HepG2 (cell line): Measurements from ENCODE around the gene ST3GAL2. TPM values are rescaled to one million over a fixed set of nuclear protein-coding genes. Genes with fewer than 3 reads are reported as not detected.
A peak's percentile ranks its signal among the peaks of the same experiment; 100 is the strongest.

Experiments used
- ATAC-seq: fragments of 200-7000 bp; cut with Tn5 transposase; 3 replicates; pipeline ENCODE4 v1.9.1; 2020; ENCODE audit warnings: mild to moderate bottlenecking, moderate library complexity
- BruUV-seq: library from RNA; stranded (reverse); fragments of 400-500 nt; replicated peaks from 2 replicates; lab custom pipeline; 2021; lab: Mats Ljungman, UMichigan
- CTCF ChIA-PET: fragments of 300-600 bp; formaldehyde crosslinking; extraction: SDS; loops from one replicate; lab custom pipeline; 2021; ENCODE audit warnings: low total read pairs, inconsistent platforms, low intra/inter-chr PET ratio; lab: Yijun Ruan, JAX
- POLR2A ChIA-PET: fragments of 350-600 bp; sonication (Branson Sonifier 250); formaldehyde crosslinking; loops from one replicate; lab custom pipeline; 2020; ENCODE audit warnings: antibody characterized with exemption, inconsistent platforms; lab: Yijun Ruan, JAX
- DNase-seq: peaks from one replicate; pipeline ENCODE4 v3.0.0-alpha.2; 2015; ENCODE audit warnings: low spot score
- FAIRE-seq: peaks from 3 replicates; lab custom pipeline; 2011; peaks lifted over from hg19 to GRCh38; lab: Jason Lieb, UNC
- H2AFZ ChIP-seq: one replicate; pipeline ENCODE4 v1.6.1; 2011; ENCODE audit warnings: low read length, inconsistent platforms
- H3K27ac ChIP-seq: fragments of 300-600 bp; 3 replicates; pipeline ENCODE4 v1.8.0; 2011; ENCODE audit warnings: mixed run types, mild to moderate bottlenecking, mixed read lengths, low read length, inconsistent platforms; ENCODE audit not compliant: insufficient read depth; ENCODE audit errors: extremely low read length
- H3K27me3 ChIP-seq, 2 experiments: fragments of 200-600 bp in 1 of 2; 2 replicates in 1 of 2; 3 replicates in 1 of 2; pipeline versions ENCODE4 v1.6.0 to v1.8.0; 2011; ENCODE audit warnings: low read length in 2 of 2, mild to moderate bottlenecking in 2 of 2, moderate library complexity in 2 of 2, inconsistent platforms in 1 of 2; ENCODE audit not compliant: insufficient read depth in 2 of 2, control insufficient read depth in 1 of 2
- H3K36me3 ChIP-seq, 2 experiments: fragments of 200-600 bp in 1 of 2; replicated peaks in 1 of 2; 2 replicates in 1 of 2; 3 replicates in 1 of 2; pipeline versions ENCODE4 v1.5.1 to v1.8.0; 2011; ENCODE audit warnings: low read length in 2 of 2, inconsistent platforms in 1 of 2; ENCODE audit not compliant: insufficient read depth in 2 of 2, control insufficient read depth in 1 of 2
- H3K4me1 ChIP-seq: 2 replicates; pipeline ENCODE4 v1.5.1; 2012; ENCODE audit warnings: low read length, inconsistent platforms; ENCODE audit not compliant: insufficient read depth
- H3K4me2 ChIP-seq: 2 replicates; pipeline ENCODE4 v1.6.0; 2011; ENCODE audit warnings: low read depth, low read length, inconsistent platforms
- H3K4me3 ChIP-seq, 3 experiments: fragments of 200-600 bp in 1 of 3; sonication (generic), shearing (Covaris generic) in 1 of 3; replicated peaks in 1 of 3; 2 replicates each; pipeline ENCODE4 v1.5.1; 2011 to 2016; ENCODE audit warnings: low read length in 3 of 3, inconsistent platforms in 2 of 3, low read depth in 2 of 3, mild to moderate bottlenecking in 2 of 3, control low read depth in 1 of 3, mixed read lengths in 1 of 3; ENCODE audit not compliant: insufficient read depth in 1 of 3
- H3K79me2 ChIP-seq: one replicate; pipeline ENCODE4 v1.6.1; 2011; ENCODE audit warnings: low read length, inconsistent platforms; ENCODE audit not compliant: insufficient read depth
- H3K9ac ChIP-seq: 2 replicates; pipeline ENCODE4 v1.6.0; 2011; ENCODE audit warnings: mild to moderate bottlenecking, low read depth, low read length, inconsistent platforms; ENCODE audit not compliant: insufficient read depth
- H3K9me3 ChIP-seq: 2 replicates; pipeline ENCODE4 v1.5.1; 2012; ENCODE audit warnings: mild to moderate bottlenecking, low read length
- H4K20me1 ChIP-seq: 2 replicates; pipeline ENCODE4 v1.6.0; 2011; ENCODE audit warnings: inconsistent platforms, mild to moderate bottlenecking, low read length, moderate library complexity; ENCODE audit not compliant: insufficient read depth
- REL ChIP-seq: sonication (generic); formaldehyde crosslinking; conservative IDR thresholded peaks from 2 replicates; pipeline ENCODE4 v1.8.0; 2022; ENCODE audit warnings: mild to moderate bottlenecking, missing genetic modification reagents, moderate library complexity
- ZBTB33 ChIP-seq: sonication (generic); formaldehyde crosslinking; IDR thresholded peaks from 2 replicates; pipeline ENCODE4 v1.4.0; 2020; ENCODE audit warnings: missing genetic modification reagents
- WGBS: methylation state at CpG from one replicate; pipeline ENCODE4 v1.1.6; 2017; ENCODE audit warnings: low lambda C conversion rate; 5-methylcytosine and 5-hydroxymethylcytosine counted together
- in situ Hi-C: cut with HindIII; loops from 2 replicates; pipeline ENCODE4 v1.10.0; 2017; ENCODE audit warnings: low pct_unique_long_range_greater_than_20kb; ENCODE audit not compliant: extremely low pct_ligation_motif_present
- intact Hi-C: fragments of 100-400 bp; cut with micrococcal nuclease; formaldehyde crosslinking; loops from one replicate; pipeline ENCODE4 v1.10.0; 2022; ENCODE audit not compliant: unreplicated experiment
- polyA plus RNA-seq, 8 experiments: library from polyadenylated mRNA; depleted of rRNA in 3 of 8; stranded (reverse) in 7 of 8; unstranded in 1 of 8; fragments of >200 nt; fragmentation: Illumina TruSeq in 4 of 8; extraction: Trizol in 4 of 8; gene quantifications; 2 replicates each; pipeline versions ENCODE4 v1.2.1 to v1.2.3, GENCODE V29; 2011 to 2016; ENCODE audit warnings: low read depth in 4 of 8, missing spikeins in 1 of 8, mixed read lengths in 1 of 8; ENCODE audit not compliant: insufficient read depth in 1 of 8
- total RNA-seq, 5 experiments: library from RNA; depleted of rRNA; stranded (reverse); fragments of >200 nt; fragmentation: Illumina TruSeq; extraction: Trizol; gene quantifications; 2 replicates each; pipeline ENCODE4 v1.2.3, GENCODE V29; 2016; ENCODE audit warnings: low read depth in 1 of 5
- TF ChIP-seq, protein P1 (sequence below): sonication (generic); formaldehyde crosslinking; IDR thresholded peaks from 2 replicates; pipeline ENCODE4 v1.5.1; 2020; ENCODE audit warnings: mild to moderate bottlenecking, missing genetic modification reagents, moderate library complexity

The ST3GAL2 gene
- total and polyA plus RNA-seq, 2 of the 13 experiments (the other 11 are each of a cell fraction or from before 2014, with no cell fraction given): 16.3 to 24.9 TPM

GRCh38 chr16:70472786-70473433, 34.0 kb upstream of the ST3GAL2 start:
- Histone ChIP-seq H3K4me2 (no peak overlapping the region), H3K27ac (no peak overlapping the region), H2AFZ (no peak overlapping the region), H4K20me1 (no peaks in the 10 kb centered on the region), H3K36me3 (peaks cover 0 to 3% of the 10 kb centered on the region in 2 experiments; a peak in 1 of 5 replicates), H3K9me3 (no peaks in the 10 kb centered on the region), H3K27me3 (no peaks in the 10 kb centered on the region), H3K79me2 (no peaks in the 10 kb centered on the region), H3K4me3 (no peak overlapping the region), H3K4me1 (peaks cover 5% of the 10 kb centered on the region; the same call in 1 of the 2 replicates), H3K9ac (no peak overlapping the region)
- BruUV-seq: no TSS peak
- TF ChIP-seq ZBTB33 (CRISPR knock-in tag) (peak; percentile 48; the same call in 1 of the 2 replicates), REL (CRISPR knock-in tag) (no peak)
- TF ChIP-seq, protein P1, sequence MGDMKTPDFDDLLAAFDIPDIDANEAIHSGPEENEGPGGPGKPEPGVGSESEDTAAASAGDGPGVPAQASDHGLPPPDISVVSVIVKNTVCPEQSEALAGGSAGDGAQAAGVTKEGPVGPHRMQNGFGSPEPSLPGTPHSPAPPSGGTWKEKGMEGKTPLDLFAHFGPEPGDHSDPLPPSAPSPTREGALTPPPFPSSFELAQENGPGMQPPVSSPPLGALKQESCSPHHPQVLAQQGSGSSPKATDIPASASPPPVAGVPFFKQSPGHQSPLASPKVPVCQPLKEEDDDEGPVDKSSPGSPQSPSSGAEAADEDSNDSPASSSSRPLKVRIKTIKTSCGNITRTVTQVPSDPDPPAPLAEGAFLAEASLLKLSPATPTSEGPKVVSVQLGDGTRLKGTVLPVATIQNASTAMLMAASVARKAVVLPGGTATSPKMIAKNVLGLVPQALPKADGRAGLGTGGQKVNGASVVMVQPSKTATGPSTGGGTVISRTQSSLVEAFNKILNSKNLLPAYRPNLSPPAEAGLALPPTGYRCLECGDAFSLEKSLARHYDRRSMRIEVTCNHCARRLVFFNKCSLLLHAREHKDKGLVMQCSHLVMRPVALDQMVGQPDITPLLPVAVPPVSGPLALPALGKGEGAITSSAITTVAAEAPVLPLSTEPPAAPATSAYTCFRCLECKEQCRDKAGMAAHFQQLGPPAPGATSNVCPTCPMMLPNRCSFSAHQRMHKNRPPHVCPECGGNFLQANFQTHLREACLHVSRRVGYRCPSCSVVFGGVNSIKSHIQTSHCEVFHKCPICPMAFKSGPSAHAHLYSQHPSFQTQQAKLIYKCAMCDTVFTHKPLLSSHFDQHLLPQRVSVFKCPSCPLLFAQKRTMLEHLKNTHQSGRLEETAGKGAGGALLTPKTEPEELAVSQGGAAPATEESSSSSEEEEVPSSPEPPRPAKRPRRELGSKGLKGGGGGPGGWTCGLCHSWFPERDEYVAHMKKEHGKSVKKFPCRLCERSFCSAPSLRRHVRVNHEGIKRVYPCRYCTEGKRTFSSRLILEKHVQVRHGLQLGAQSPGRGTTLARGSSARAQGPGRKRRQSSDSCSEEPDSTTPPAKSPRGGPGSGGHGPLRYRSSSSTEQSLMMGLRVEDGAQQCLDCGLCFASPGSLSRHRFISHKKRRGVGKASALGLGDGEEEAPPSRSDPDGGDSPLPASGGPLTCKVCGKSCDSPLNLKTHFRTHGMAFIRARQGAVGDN (CRISPR knock-in tag): 0 out of 2 replicates have a peak, but pooled peaks have one; percentile 6
- intact Hi-C loops (no loop called here), in situ Hi-C loops (no loop called here)
- FAIRE-seq (no peak), ATAC-seq (no peak), DNase-seq (no peak)
- 85% methylated on average over 19 of the region's 28 CpGs for WGBS
- ChIA-PET POLR2A (interaction anchor here (1.1 to 1.5 kb wide), 2 partner anchors 10 to 50 kb away, joined by 3 read pairs; partner anchors contain the start of gene COG4), CTCF (no interaction called here)
